Measurements from ENCODE around the gene C19orf67.

GRCh38 chr19:14086098-14086497 is 515 bp upstream of the C19orf67 start:
- TF ChIP-seq EP300 (IDR thresholded peaks at IDR 0.05): no peak
- TF ChIP-seq CTCF (IDR thresholded peaks at IDR 0.05): no peak
- TF ChIP-seq POLR2A (IDR thresholded peaks at IDR 0.05): no peak

Measured in tibial nerve (tissue), 4 donors.